AG04450 (cell line): Measurements from ENCODE around the gene AKAP7. TPM values are rescaled to one million over a fixed set of nuclear protein-coding genes. Genes with fewer than 3 reads are reported as not detected.
A peak's percentile ranks its signal among the peaks of the same experiment; 100 is the strongest.

Experiments used
- CTCF ChIA-PET: fragments of 300-600, 350-600 bp; formaldehyde crosslinking; extraction: SDS; loops from one replicate; lab custom pipeline; 2022; ENCODE audit warnings: antibody characterized with exemption, inconsistent platforms; lab: Charles Lee
- POLR2A ChIA-PET: fragments of 350-600 bp; formaldehyde crosslinking; extraction: SDS; loops from one replicate; lab custom pipeline; 2021; ENCODE audit warnings: antibody characterized with exemption, inconsistent platforms; lab: Yijun Ruan, JAX
- DNase-seq: peaks from one replicate; pipeline ENCODE4 v3.0.0-alpha.2; 2011; ENCODE audit warnings: low read depth, low spot score
- H3K27ac ChIP-seq: one replicate; pipeline ENCODE4 v1.5.1; 2012; ENCODE audit warnings: low read depth, low read length, control low read depth
- H3K27me3 ChIP-seq: one replicate; pipeline ENCODE4 v1.6.0; 2012; ENCODE audit warnings: low read length; ENCODE audit not compliant: control insufficient read depth, insufficient read depth
- H3K4me3 ChIP-seq: 2 replicates; pipeline ENCODE4 v1.5.1; 2011; ENCODE audit warnings: mild to moderate bottlenecking, low read depth, low read length, control low read depth
- H3K9me3 ChIP-seq: 2 replicates; pipeline ENCODE4 v1.5.1; 2012; ENCODE audit warnings: low read length; ENCODE audit not compliant: control insufficient read depth, insufficient read depth
- CTCF ChIP-seq: IDR thresholded peaks from 2 replicates; pipeline ENCODE4 v1.5.1; 2011; ENCODE audit warnings: low read depth, low read length, control low read depth, inconsistent platforms
- polyA plus RNA-seq: library from polyadenylated mRNA; depleted of rRNA; stranded (reverse); fragments of >200 nt; gene quantifications from 2 replicates; pipeline ENCODE4 v1.2.3, GENCODE V29; 2011

AKAP7 gene
- polyA plus RNA-seq, 1 experiment: 1.9 TPM

- H3K27me3 ChIP-seq: no peaks in the 10 kb centered on the region
- CTCF ChIA-PET: interaction anchor here (1.1 to 5.8 kb wide), 6 partner anchors 18 to 244 kb away, joined by 3 to 81 read pairs (median 6); no protein-coding TSS in a partner anchor
- H3K4me3 ChIP-seq: no peak overlapping the region
- no peak for TF ChIP-seq CTCF
- no peak for DNase-seq
- H3K27ac ChIP-seq: no peak overlapping the region
- POLR2A ChIA-PET: no interaction called here
- no peaks in the 10 kb centered on the region for H3K9me3 ChIP-seq
Observed at GRCh38 chr6:131115651-131116050, 19.6 kb upstream of the AKAP7 start.

- TF ChIP-seq CTCF: no peak
- Histone ChIP-seq H3K27me3 (no peaks in the 10 kb centered on the region), H3K9me3 (no peaks in the 10 kb centered on the region), H3K4me3 (no peak overlapping the region), H3K27ac (no peak overlapping the region)
- ChIA-PET CTCF (interaction anchor here (0.7 to 5.8 kb wide), 13 partner anchors 18 to 245 kb away, joined by 3 to 81 read pairs (median 4); no protein-coding TSS in a partner anchor), POLR2A (interaction anchor here (1.3 kb wide), 1 partner anchor 226 kb away, joined by 8 read pairs; no protein-coding TSS in a partner anchor)
- no peak for DNase-seq
Observed at GRCh38 chr6:131116321-131116720, 18.9 kb upstream of the AKAP7 start.

- peak; percentile 11 for DNase-seq
- Histone ChIP-seq H3K27ac (no peak overlapping the region), H3K27me3 (no peaks in the 10 kb centered on the region), H3K9me3 (no peaks in the 10 kb centered on the region), H3K4me3 (no peak overlapping the region)
- POLR2A ChIA-PET: interaction anchor here (1.3 kb wide), 1 partner anchor 226 kb away, joined by 8 read pairs; no protein-coding TSS in a partner anchor
- CTCF ChIA-PET: interaction anchor here (0.6 to 5.8 kb wide), 19 partner anchors 12 to 245 kb away, joined by 3 to 81 read pairs (median 3); no protein-coding TSS in a partner anchor
- peak; percentile 48 for TF ChIP-seq CTCF
Observed at GRCh38 chr6:131116755-131117360, 18.4 kb upstream of the AKAP7 start.

- H3K27me3 ChIP-seq: no peaks in the 10 kb centered on the region
- TF ChIP-seq CTCF: no peak
- CTCF ChIA-PET: interaction anchor here (1.5 to 5.8 kb wide), 3 partner anchors 13 to 244 kb away, joined by 4 to 81 read pairs (median 5); no protein-coding TSS in a partner anchor
- no peak overlapping the region for H3K27ac ChIP-seq
- no peaks in the 10 kb centered on the region for H3K9me3 ChIP-seq
- H3K4me3 ChIP-seq: no peak overlapping the region
- POLR2A ChIA-PET: no interaction called here
- no peak for DNase-seq
Observed at GRCh38 chr6:131117878-131118277, 17.4 kb upstream of the AKAP7 start.

GRCh38 chr6:131122007-131122406 lies 13.3 kb upstream of the AKAP7 start:
- ChIA-PET CTCF (interaction anchor here (0.7 to 1.3 kb wide), 2 partner anchors 237 to 250 kb away, joined by 3 read pairs; no protein-coding TSS in a partner anchor), POLR2A (no interaction called here)
- TF ChIP-seq CTCF: no peak
- no peak overlapping the region for H3K27ac ChIP-seq
- H3K9me3 ChIP-seq: no peaks in the 10 kb centered on the region
- DNase-seq: no peak
- H3K27me3 ChIP-seq: no peaks in the 10 kb centered on the region
- no peak overlapping the region for H3K4me3 ChIP-seq
